MCF 10A (cell line): ENCODE measurements around the gene ASTN1. TPM values are rescaled to one million over a fixed set of nuclear protein-coding genes. Genes with fewer than 3 reads are reported as not detected.

Experiments
- BruUV-seq: library from RNA; stranded (reverse); fragments of 400-500 nt; replicated peaks from 2 replicates; lab custom pipeline; 2021; lab: Mats Ljungman, UMichigan
- CTCF ChIA-PET: fragments of 300-600 bp; sonication (Branson Sonifier 250); formaldehyde crosslinking; extraction: SDS; loops from one replicate; lab custom pipeline; 2021; ENCODE audit warnings: antibody characterized with exemption, inconsistent platforms; lab: Yijun Ruan, JAX
- POLR2A ChIA-PET: fragments of 300-600, 350-650 bp; sonication (Branson Sonifier 250); formaldehyde crosslinking; extraction: SDS; loops from one replicate; lab custom pipeline; 2020; ENCODE audit warnings: antibody characterized with exemption, inconsistent platforms; lab: Yijun Ruan, JAX
- DNase-seq: peaks from one replicate; pipeline ENCODE4 v3.0.0-alpha.2; 2018; ENCODE audit not compliant: unreplicated experiment
- H3K27ac Mint-ChIP-seq: one replicate; pipeline ENCODE4 v1.8.0; 2022; ENCODE audit warnings: mild to moderate bottlenecking, low read depth, mixed read lengths; ENCODE audit not compliant: unreplicated experiment
- H3K27me3 Mint-ChIP-seq: one replicate; pipeline ENCODE4 v1.8.0; 2022; ENCODE audit warnings: mixed read lengths; ENCODE audit not compliant: insufficient read depth, unreplicated experiment
- H3K36me3 Mint-ChIP-seq: one replicate; pipeline ENCODE4 v1.8.0; 2022; ENCODE audit warnings: mild to moderate bottlenecking, moderate library complexity, mixed read lengths; ENCODE audit not compliant: insufficient read depth, unreplicated experiment
- H3K4me1 Mint-ChIP-seq: one replicate; pipeline ENCODE4 v1.8.0; 2022; ENCODE audit warnings: mixed read lengths; ENCODE audit not compliant: insufficient read depth, unreplicated experiment
- H3K4me3 Mint-ChIP-seq: one replicate; pipeline ENCODE4 v1.8.0; 2022; ENCODE audit warnings: mild to moderate bottlenecking, moderate library complexity, mixed read lengths; ENCODE audit not compliant: unreplicated experiment
- H3K9me3 Mint-ChIP-seq: one replicate; pipeline ENCODE4 v1.8.0; 2022; ENCODE audit warnings: mixed read lengths; ENCODE audit not compliant: unreplicated experiment
- intact Hi-C: fragments of 100-400 bp; cut with micrococcal nuclease; formaldehyde crosslinking; loops from 2 replicates; pipeline ENCODE4 v1.14.1; 2022
- total RNA-seq: library from RNA; stranded (reverse); gene quantifications from 2 replicates; pipeline ENCODE4 v1.2.3, GENCODE V29; 2022
- TF ChIP-seq, protein P1 (sequence below): fragments of 200-600 bp; IDR thresholded peaks from one replicate; pipeline ENCODE4 v1.8.0; 2022; ENCODE audit warnings: antibody characterized with exemption, mild to moderate bottlenecking; ENCODE audit not compliant: unreplicated experiment

The ASTN1 gene
- total RNA-seq, 1 experiment from 2014 or later = not detected

DNA sequence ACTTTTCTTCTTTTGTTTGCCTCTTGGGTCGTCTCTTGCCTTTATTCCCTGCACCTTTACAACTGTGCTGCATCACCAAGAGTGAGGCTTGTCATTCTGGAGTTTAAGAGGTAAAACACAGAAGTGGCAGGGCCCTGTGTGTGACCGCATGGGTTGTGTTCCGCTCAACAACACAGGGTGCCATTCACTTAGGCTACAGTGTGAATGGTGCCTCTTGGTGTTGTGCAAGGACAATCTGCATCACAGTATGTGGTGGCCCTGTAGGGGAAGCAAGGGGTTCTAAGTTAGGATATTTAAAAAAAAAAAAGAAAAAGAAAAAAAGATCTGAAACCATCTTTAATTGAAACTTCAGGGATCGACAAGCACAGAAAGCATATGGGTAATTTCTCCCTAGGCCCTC lies 44.4 kb upstream of the ASTN1 start:
- ChIA-PET CTCF (interaction anchor here (0.6 to 1.7 kb wide), 5 partner anchors 11 to 311 kb away, joined by 3 to 10 read pairs (median 8); no protein-coding TSS in a partner anchor), POLR2A (interaction anchor here (0.6 to 1.5 kb wide), 3 partner anchors 10 to 23 kb away, joined by 3 to 4 read pairs (median 3); no protein-coding TSS in a partner anchor)
- H3K4me1 Mint-ChIP-seq = peaks cover 20% of the 10 kb centered on the region
- no peaks in the 10 kb centered on the region for H3K9me3 Mint-ChIP-seq
- TF ChIP-seq, protein P1, sequence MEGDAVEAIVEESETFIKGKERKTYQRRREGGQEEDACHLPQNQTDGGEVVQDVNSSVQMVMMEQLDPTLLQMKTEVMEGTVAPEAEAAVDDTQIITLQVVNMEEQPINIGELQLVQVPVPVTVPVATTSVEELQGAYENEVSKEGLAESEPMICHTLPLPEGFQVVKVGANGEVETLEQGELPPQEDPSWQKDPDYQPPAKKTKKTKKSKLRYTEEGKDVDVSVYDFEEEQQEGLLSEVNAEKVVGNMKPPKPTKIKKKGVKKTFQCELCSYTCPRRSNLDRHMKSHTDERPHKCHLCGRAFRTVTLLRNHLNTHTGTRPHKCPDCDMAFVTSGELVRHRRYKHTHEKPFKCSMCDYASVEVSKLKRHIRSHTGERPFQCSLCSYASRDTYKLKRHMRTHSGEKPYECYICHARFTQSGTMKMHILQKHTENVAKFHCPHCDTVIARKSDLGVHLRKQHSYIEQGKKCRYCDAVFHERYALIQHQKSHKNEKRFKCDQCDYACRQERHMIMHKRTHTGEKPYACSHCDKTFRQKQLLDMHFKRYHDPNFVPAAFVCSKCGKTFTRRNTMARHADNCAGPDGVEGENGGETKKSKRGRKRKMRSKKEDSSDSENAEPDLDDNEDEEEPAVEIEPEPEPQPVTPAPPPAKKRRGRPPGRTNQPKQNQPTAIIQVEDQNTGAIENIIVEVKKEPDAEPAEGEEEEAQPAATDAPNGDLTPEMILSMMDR = no peak
- no peak overlapping the region for H3K4me3 Mint-ChIP-seq
- H3K27me3 Mint-ChIP-seq = no peaks in the 10 kb centered on the region
- BruUV-seq = no TSS peak
- no peak for DNase-seq
- H3K27ac Mint-ChIP-seq = peak overlapping the region; percentile 52
- intact Hi-C loops = loop anchor here (2.0 kb wide), 1 partner anchor 46 kb away; no protein-coding TSS in a partner anchor
- H3K36me3 Mint-ChIP-seq = no peaks in the 10 kb centered on the region

DNA sequence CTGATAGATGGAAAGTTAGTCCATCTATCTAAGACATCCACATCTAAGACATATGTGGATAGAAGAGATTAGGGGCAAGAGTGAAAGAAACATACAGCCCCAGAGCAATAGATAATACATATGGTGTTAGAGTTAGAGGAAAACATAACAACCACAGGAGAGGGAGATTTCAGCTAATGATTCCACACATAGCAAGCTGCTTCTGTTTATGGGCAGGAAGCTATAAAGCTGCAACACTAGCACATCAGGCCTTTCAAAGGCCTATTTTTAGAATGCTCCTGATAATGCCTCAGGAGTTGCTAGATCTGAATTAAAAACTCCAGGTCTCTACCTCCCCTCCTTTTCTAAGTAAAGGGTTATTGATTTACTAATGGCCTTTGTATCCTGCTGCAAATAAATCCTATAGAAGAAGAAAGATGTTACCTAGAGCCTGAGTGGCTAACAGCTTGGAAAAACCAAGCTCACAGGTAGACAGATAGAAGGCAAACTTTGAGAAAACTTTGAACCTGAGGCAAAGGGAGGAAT lies 42.4 kb upstream of the ASTN1 start:
- intact Hi-C loops = no loop called here
- BruUV-seq = no TSS peak
- Mint-ChIP-seq H3K36me3 (no peaks in the 10 kb centered on the region), H3K27me3 (no peaks in the 10 kb centered on the region), H3K4me3 (no peak overlapping the region), H3K4me1 (peaks cover 20% of the 10 kb centered on the region), H3K27ac (no peak overlapping the region), H3K9me3 (no peaks in the 10 kb centered on the region)
- no peak for DNase-seq
- TF ChIP-seq, protein P1 = no peak
- ChIA-PET CTCF (interaction anchor here (1.5 kb wide), 1 partner anchor 25 kb away, joined by 3 read pairs; no protein-coding TSS in a partner anchor), POLR2A (interaction anchor here (0.6 to 1.0 kb wide), 2 partner anchors 25 to 1787 kb away, joined by 3 read pairs; no protein-coding TSS in a partner anchor)

DNA sequence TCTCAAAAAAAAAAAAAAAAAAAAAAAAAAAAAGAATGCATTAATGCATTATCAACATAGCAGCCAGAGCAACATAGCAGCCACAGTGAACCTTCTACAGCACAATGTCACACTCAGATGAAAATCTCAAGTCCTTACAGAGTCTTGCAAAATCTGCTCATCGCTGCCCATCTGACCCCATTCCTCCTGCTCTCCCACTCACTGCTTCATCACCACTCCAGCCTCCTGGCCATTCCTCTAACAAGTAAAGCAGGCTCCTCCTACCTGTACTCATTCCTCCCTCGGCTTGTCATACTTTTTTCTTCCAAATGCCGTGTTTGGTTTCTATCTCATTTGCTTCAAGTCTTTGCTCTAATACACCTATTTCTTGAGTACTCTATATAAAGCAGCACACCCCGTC lies 35.8 kb upstream of the ASTN1 start:
- no TSS peak for BruUV-seq
- Mint-ChIP-seq H3K36me3 (peaks cover 5% of the 10 kb centered on the region), H3K27me3 (no peaks in the 10 kb centered on the region), H3K27ac (no peak overlapping the region), H3K9me3 (no peaks in the 10 kb centered on the region), H3K4me3 (no peak overlapping the region), H3K4me1 (peaks cover 4% of the 10 kb centered on the region)
- intact Hi-C loops = no loop called here
- POLR2A ChIA-PET = no interaction called here
- DNase-seq = no peak
- CTCF ChIA-PET = no interaction called here
- TF ChIP-seq, protein P1 = no peak

DNA sequence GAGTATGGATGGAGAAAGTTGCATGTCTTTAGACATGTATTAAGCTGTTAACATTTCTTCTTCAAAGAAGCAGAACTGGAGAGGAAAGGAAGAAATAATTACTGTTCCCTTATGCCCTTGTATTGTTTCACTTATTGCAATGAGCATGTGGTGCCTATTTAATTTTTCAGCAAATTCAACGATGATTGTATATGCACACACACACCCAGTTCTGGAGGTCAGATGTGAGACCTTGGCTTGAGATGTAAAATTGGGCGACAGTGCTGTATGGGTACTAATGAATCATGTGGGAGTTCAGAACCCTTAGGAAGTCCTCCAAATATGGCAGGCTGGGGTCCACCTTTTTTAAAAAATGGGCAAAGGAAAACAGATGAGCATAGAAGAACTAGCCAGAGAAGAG lies 33.7 kb upstream of the ASTN1 start:
- Mint-ChIP-seq H3K4me3 (no peak overlapping the region), H3K9me3 (no peaks in the 10 kb centered on the region), H3K27ac (no peak overlapping the region), H3K36me3 (peaks cover 6% of the 10 kb centered on the region), H3K4me1 (peaks cover 4% of the 10 kb centered on the region), H3K27me3 (no peaks in the 10 kb centered on the region)
- TF ChIP-seq, protein P1 = no peak
- ChIA-PET CTCF (interaction anchor here (0.6 to 0.8 kb wide), 2 partner anchors 15 to 46 kb away, joined by 3 to 4 read pairs; no protein-coding TSS in a partner anchor), POLR2A (no interaction called here)
- no peak for DNase-seq
- no TSS peak for BruUV-seq
- intact Hi-C loops = no loop called here
